Measurements from ENCODE around the gene NELL1.

Gene NELL1

DNA sequence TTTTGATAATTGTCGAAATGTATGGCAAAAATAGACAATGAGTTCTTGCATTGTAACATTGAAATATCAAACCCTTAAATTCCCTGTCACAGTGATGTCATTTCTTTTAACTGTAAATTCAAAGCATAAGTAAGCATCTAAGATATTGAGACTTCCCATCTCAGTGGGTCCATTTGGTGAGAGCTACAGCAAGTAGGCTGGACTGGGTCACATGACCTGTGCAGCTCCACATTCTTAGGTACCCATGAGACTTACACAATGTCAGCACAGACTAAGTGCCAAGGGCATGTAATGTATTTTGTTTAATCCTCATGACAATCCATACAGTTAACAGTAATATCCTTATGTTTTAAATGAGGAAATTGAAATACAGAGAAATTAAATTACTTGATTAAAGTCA is 210.7 kb downstream of the NELL1 start:
- H3K27ac ChIP-seq (replicated peaks): no peak overlapping the region
- H3K4me3 ChIP-seq (replicated peaks; ENCODE audit: insufficient read depth, low read length): no peak overlapping the region
- no peaks in the 10 kb centered on the region for H3K27me3 ChIP-seq (ENCODE audit: insufficient read depth, poor library complexity, severe bottlenecking)
- TF ChIP-seq SPI1 (IDR thresholded peaks at IDR 0.05; ENCODE audit: borderline replicate concordance, low read depth): no peak
- TF ChIP-seq, protein P1, sequence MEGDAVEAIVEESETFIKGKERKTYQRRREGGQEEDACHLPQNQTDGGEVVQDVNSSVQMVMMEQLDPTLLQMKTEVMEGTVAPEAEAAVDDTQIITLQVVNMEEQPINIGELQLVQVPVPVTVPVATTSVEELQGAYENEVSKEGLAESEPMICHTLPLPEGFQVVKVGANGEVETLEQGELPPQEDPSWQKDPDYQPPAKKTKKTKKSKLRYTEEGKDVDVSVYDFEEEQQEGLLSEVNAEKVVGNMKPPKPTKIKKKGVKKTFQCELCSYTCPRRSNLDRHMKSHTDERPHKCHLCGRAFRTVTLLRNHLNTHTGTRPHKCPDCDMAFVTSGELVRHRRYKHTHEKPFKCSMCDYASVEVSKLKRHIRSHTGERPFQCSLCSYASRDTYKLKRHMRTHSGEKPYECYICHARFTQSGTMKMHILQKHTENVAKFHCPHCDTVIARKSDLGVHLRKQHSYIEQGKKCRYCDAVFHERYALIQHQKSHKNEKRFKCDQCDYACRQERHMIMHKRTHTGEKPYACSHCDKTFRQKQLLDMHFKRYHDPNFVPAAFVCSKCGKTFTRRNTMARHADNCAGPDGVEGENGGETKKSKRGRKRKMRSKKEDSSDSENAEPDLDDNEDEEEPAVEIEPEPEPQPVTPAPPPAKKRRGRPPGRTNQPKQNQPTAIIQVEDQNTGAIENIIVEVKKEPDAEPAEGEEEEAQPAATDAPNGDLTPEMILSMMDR (IDR thresholded peaks at IDR 0.05; ENCODE audit: insufficient read depth, low read length): no peak
- TF ChIP-seq POLR2AphosphoS5 (IDR thresholded peaks at IDR 0.05; ENCODE audit: low read depth): no peak
- TF ChIP-seq GABPA (IDR thresholded peaks at IDR 0.05; ENCODE audit: low read depth): no peak
- TF ChIP-seq, protein P2, sequence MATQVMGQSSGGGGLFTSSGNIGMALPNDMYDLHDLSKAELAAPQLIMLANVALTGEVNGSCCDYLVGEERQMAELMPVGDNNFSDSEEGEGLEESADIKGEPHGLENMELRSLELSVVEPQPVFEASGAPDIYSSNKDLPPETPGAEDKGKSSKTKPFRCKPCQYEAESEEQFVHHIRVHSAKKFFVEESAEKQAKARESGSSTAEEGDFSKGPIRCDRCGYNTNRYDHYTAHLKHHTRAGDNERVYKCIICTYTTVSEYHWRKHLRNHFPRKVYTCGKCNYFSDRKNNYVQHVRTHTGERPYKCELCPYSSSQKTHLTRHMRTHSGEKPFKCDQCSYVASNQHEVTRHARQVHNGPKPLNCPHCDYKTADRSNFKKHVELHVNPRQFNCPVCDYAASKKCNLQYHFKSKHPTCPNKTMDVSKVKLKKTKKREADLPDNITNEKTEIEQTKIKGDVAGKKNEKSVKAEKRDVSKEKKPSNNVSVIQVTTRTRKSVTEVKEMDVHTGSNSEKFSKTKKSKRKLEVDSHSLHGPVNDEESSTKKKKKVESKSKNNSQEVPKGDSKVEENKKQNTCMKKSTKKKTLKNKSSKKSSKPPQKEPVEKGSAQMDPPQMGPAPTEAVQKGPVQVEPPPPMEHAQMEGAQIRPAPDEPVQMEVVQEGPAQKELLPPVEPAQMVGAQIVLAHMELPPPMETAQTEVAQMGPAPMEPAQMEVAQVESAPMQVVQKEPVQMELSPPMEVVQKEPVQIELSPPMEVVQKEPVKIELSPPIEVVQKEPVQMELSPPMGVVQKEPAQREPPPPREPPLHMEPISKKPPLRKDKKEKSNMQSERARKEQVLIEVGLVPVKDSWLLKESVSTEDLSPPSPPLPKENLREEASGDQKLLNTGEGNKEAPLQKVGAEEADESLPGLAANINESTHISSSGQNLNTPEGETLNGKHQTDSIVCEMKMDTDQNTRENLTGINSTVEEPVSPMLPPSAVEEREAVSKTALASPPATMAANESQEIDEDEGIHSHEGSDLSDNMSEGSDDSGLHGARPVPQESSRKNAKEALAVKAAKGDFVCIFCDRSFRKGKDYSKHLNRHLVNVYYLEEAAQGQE (IDR thresholded peaks at IDR 0.05; ENCODE audit: insufficient replicate concordance, low read depth): no peak
- no peak for DNase-seq (ENCODE audit: low read depth in 1 of 2, low spot score in 1 of 2)

DNA sequence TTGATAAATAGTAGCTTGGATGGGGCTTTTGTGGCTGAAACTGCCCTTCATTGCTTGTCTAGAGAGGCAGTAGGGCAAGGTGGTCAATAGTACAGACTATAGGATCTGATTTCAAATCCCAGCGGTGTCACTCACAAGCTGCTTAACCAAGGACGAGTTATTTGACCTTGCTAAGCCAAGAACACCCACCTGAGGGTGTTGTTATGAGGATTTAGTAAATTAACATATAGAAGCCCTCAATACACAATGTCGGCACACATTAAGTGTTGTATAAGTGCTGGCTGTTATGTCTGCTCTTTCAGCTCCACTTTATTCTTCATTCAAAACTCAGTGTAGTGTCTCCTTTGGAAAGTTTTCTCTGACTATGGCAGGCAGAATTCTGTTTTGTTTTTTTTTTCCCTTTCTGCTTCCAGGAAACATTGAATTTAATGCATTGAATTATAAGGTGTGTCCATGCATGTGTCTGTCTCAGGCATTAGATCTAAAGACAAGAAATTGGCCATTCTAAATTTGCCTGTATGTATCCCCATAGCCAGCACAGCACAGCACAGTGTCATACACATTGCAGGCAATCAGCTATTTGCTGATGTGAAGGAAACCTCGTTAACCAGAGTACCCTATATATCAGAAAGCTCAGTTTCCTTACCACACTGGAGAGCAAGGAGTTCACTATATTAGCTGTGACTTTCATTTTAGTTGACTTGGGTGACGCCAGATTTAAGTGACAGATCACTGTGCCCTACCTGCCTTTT is 212.1 kb downstream of the NELL1 start:
- TF ChIP-seq SPI1 (IDR thresholded peaks at IDR 0.05; ENCODE audit: borderline replicate concordance, low read depth) (no peak), POLR2AphosphoS5 (IDR thresholded peaks at IDR 0.05; ENCODE audit: low read depth) (no peak), GABPA (IDR thresholded peaks at IDR 0.05; ENCODE audit: low read depth) (no peak)
- TF ChIP-seq, protein P1 (IDR thresholded peaks at IDR 0.05; ENCODE audit: insufficient read depth, low read length): no peak
- TF ChIP-seq, protein P2 (IDR thresholded peaks at IDR 0.05; ENCODE audit: insufficient replicate concordance, low read depth): no peak
- no peaks in the 10 kb centered on the region for H3K27me3 ChIP-seq (ENCODE audit: insufficient read depth, poor library complexity, severe bottlenecking)
- no peak for DNase-seq (ENCODE audit: low read depth in 1 of 2, low spot score in 1 of 2)
- no peak overlapping the region for H3K4me3 ChIP-seq (replicated peaks; ENCODE audit: insufficient read depth, low read length)
- H3K27ac ChIP-seq (replicated peaks): no peak overlapping the region

DNA sequence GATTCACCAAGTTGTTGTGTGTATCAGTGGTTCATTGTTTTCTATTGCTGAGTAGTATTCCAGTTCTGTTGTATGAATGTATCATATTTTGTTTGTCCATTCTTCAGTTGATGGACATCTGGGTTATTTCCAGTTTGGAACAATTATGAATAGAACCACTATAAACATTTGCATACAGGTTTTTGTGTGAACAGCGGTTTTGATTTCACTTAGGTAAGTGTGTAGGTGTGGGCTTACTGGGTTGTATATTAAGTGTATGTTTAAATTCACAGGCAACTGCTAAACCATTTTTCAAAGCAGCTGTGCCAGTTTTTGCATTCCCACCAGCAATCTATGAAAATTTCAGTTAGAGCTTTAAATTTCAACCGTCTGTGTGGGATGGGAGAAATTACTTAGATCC is 217.8 kb downstream of the NELL1 start:
- no peak for DNase-seq (ENCODE audit: low read depth in 1 of 2, low spot score in 1 of 2)
- Histone ChIP-seq H3K4me3 (replicated peaks; ENCODE audit: insufficient read depth, low read length) (no peak overlapping the region), H3K27me3 (ENCODE audit: insufficient read depth, poor library complexity, severe bottlenecking) (no peaks in the 10 kb centered on the region), H3K27ac (replicated peaks) (no peak overlapping the region)
- TF ChIP-seq, protein P1 (IDR thresholded peaks at IDR 0.05; ENCODE audit: insufficient read depth, low read length): no peak
- TF ChIP-seq, protein P2 (IDR thresholded peaks at IDR 0.05; ENCODE audit: insufficient replicate concordance, low read depth): no peak
- TF ChIP-seq SPI1 (IDR thresholded peaks at IDR 0.05; ENCODE audit: borderline replicate concordance, low read depth) (no peak), POLR2AphosphoS5 (IDR thresholded peaks at IDR 0.05; ENCODE audit: low read depth) (no peak), GABPA (IDR thresholded peaks at IDR 0.05; ENCODE audit: low read depth) (no peak)
